GM21576 (cell line): ENCODE data around the gene C2orf49.

Source experiments
- ATAC-seq: cut with Tn5 transposase; IDR thresholded peaks from one replicate; pipeline ENCODE4 v1.9.1; 2021; ENCODE audit warnings: mild to moderate bottlenecking, moderate library complexity; ENCODE audit not compliant: unreplicated experiment

Gene C2orf49

GRCh38 chr2:105337122-105338019 lies at the start of gene C2orf49:
C2orf49 (plus strand) TSS chr2:105337540; CDS start chr2:105337588, 48 bp downstream.
- peak; percentile 92 for ATAC-seq

- ATAC-seq = peak; percentile 67
Measured at GRCh38 chr2:105287692-105288091, 49.6 kb upstream of the C2orf49 start.

GRCh38 chr2:105288133-105288532 lies 49.2 kb upstream of the C2orf49 start:
- no peak for ATAC-seq

- no peak for ATAC-seq
Measured at GRCh38 chr2:105290981-105291660, 46.2 kb upstream of the C2orf49 start.

- ATAC-seq = no peak
Measured at GRCh38 chr2:105291981-105292380, 45.4 kb upstream of the C2orf49 start.

- no peak for ATAC-seq
Measured at GRCh38 chr2:105294046-105294445, 43.3 kb upstream of the C2orf49 start.

GRCh38 chr2:105294844-105295481 lies 42.4 kb upstream of the C2orf49 start:
- ATAC-seq = peak; percentile 47

GRCh38 chr2:105296017-105296611 lies 41.2 kb upstream of the C2orf49 start:
- ATAC-seq = no peak

GRCh38 chr2:105297216-105297615 lies 40.1 kb upstream of the C2orf49 start:
- no peak for ATAC-seq

GRCh38 chr2:105298017-105298416 lies 39.3 kb upstream of the C2orf49 start:
- ATAC-seq = no peak

GRCh38 chr2:105299290-105299689 lies 38.0 kb upstream of the C2orf49 start:
- ATAC-seq = no peak

- no peak for ATAC-seq
Measured at GRCh38 chr2:105301646-105302045, 35.7 kb upstream of the C2orf49 start.

GRCh38 chr2:105307146-105307545 lies 30.2 kb upstream of the C2orf49 start:
- no peak for ATAC-seq

GRCh38 chr2:105307550-105307949 lies 29.8 kb upstream of the C2orf49 start:
- no peak for ATAC-seq

GRCh38 chr2:105307962-105308361 lies 29.4 kb upstream of the C2orf49 start:
- ATAC-seq = no peak

GRCh38 chr2:105308382-105309146 lies 28.8 kb upstream of the C2orf49 start:
- ATAC-seq = no peak

- ATAC-seq = peak; percentile 44
Measured at GRCh38 chr2:105309147-105309545, 28.2 kb upstream of the C2orf49 start.

GRCh38 chr2:105313877-105314276 lies 23.5 kb upstream of the C2orf49 start:
- ATAC-seq = peak; percentile 38

- ATAC-seq = peak; percentile 41
Measured at GRCh38 chr2:105315314-105315713, 22.0 kb upstream of the C2orf49 start.

GRCh38 chr2:105317937-105318336 lies 19.4 kb upstream of the C2orf49 start:
- ATAC-seq = no peak
